GM18951 (cell line): Measurements from ENCODE around the gene SAMD11.
"Not testable (repeated sequence)": the region's sequence is repeated elsewhere in the genome, so short reads cannot be mapped to it uniquely, and the experiment has no call there.

ENCODE experiments used
- POLR2A ChIP-seq: IDR thresholded peaks from 4 replicates; pipeline ENCODE4 v1.6.1; 2011; ENCODE audit warnings: mild to moderate bottlenecking; ENCODE audit not compliant: insufficient read length, insufficient read depth; ENCODE audit errors: extremely low read depth
- in situ Hi-C: fragments of 300-500 bp; cut with MboI; formaldehyde crosslinking; loops from one replicate; pipeline ENCODE4 v1.12.0; 2022; ENCODE audit warnings: low sequenced_read_pairs, mixed read lengths, inconsistent platforms; ENCODE audit not compliant: unreplicated experiment

SAMD11 gene

GRCh38 chr1:969260-969855 is 45.6 kb downstream of the SAMD11 start:
- in situ Hi-C loops = no loop called here

DNA sequence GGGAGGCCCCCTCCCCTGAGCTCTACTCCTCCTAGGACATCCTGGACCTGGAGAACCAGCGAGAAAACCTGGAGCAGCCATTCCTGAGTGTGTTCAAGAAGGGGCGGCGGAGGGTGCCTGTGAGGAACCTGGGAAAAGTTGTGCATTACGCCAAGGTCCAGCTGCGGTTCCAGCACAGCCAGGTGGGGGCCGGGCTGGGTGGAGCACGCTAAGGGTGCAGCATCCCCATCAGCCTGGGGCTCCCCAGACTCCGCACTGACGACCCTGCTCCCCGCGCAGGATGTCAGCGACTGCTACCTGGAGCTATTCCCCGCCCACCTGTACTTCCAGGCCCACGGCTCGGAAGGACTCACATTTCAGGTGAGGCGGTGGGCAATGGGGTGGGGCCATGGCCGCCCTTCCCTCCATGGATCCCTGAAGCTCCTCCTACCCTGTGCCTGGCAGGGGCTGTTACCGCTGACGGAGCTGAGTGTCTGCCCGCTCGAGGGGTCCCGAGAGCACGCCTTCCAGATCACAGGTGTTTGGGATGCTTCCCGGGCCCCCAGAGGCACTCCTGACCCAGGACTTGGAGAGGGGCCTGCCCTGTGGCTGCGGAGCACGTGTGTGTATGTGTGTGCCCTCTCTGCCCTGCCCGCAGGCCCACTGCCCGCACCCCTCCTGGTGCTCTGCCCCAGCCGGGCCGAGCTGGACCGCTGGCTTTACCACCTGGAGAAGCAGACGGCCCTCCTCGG is 46.7 kb downstream of the SAMD11 start:
- in situ Hi-C loops = loop anchor here (5.0 kb wide), 1 partner anchor 37 kb away; no protein-coding TSS in a partner anchor
- no peak for TF ChIP-seq POLR2A

More at GRCh38 chr1:969260-969855, 45.6 kb downstream of the SAMD11 start:
- TF ChIP-seq POLR2A = no peak

DNA sequence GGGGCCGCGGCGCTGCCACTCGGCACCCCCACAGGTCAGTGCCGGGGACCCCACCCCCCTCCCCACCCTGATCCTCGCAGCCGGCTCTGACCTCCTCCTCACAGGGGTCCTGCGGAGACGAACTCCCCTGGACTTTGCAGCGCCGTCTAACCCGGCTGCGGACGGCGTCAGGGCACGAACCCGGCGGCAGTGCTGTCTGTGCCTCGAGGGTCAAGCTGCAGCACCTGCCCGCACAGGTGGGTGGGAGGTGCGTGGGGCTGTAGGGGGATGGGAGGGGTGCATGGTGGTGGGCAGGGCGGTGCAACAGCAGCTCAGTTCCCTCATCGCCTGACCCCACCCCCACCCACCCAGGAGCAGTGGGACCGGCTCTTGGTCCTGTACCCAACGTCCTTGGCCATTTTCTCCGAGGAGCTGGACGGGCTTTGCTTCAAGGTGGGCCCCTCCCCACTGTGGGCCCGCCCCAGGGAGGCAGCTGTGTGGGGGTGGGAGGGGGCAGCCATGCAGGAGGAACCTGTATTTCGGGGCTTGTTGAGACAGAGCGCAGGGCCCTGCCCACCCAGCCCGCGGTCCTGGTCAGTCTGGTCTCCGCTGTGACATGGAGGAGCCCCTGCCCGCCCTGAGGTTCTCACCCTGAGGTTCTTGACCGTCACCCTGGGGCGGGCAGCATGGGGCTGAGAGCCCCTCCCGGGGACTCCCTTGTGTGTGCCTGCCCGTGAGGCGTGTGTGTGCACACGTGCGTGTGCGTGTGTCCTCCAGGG is 47.4 kb downstream of the SAMD11 start:
- in situ Hi-C loops = loop anchor here (5.0 kb wide), 1 partner anchor 36 kb away; no protein-coding TSS in a partner anchor
- TF ChIP-seq POLR2A = no peak

GRCh38 chr1:971751-972506 is 48.2 kb downstream of the SAMD11 start:
- no peak for TF ChIP-seq POLR2A
- in situ Hi-C loops = loop anchor here (5.0 kb wide), 1 partner anchor 35 kb away; no protein-coding TSS in a partner anchor

DNA sequence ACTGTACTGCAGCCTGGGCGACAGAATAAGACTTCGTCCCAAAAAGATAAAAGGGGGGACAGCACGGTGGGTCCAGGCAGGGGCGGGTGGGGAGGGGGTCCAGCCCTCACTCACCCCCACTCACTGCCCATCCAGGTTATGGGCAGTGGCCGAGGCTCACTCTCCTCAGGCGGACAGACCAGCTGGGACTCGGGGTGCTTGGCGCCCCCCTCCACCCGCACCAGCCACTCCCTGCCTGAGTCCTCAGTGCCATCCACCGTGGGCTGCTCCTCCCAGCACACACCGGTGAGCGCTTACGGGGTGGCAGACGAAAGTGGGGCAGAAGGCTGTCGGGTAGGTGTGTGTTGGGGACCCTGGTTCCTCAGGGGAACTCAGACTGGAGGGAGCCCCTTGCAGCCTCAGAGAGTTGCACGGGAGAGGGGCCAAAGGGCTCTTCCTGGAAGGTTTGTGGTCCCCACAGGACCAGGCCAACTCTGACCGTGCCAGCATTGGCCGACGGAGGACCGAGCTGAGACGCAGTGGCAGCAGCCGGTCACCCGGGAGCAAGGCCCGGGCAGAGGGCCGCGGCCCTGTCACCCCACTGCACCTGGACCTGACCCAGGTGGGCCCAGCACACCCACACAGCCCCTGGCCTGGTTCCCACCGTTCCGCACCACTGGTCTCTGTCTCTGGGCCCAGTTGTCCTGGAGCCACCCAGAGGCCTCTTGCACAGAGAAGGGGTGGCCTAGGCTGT is 49.2 kb downstream of the SAMD11 start:
- in situ Hi-C loops = loop anchor here (5.0 kb wide), 1 partner anchor 34 kb away; no protein-coding TSS in a partner anchor
- TF ChIP-seq POLR2A = no peak

DNA sequence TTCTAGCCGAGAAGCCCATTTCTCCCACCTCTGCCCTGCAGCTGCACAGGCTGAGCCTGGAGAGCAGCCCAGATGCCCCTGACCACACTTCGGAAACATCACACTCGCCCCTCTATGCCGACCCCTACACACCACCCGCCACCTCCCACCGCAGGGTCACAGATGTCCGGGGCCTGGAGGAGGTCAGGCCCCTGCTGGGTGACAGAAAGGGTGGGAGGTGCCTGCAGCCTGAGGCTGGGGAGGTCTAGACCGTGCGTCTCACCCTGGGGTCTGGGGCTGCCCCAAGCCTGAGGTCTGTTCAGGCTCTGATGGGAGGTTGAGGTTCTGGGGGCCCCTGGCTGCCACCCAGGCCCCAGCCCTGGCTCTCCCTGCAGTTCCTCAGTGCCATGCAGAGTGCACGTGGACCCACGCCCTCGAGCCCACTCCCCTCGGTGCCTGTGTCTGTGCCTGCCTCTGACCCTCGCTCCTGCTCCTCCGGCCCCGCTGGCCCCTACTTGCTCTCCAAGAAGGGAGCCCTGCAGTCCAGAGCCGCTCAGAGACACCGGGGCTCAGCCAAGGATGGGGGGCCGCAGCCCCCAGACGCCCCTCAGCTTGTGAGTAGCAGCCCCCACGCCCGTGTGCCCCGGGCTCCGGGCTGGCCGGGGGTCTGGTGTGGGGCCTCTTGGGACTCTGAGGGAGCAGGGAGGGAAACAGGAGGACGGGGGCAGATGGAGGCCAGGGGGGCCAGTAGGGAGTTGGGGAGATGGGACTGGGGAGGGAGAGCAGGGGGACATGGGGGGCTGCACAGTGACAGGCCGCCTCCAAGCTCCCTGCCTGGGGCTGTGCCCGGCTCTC is 50.0 kb downstream of the SAMD11 start:
- in situ Hi-C loops = loop anchor here (5.0 kb wide), 1 partner anchor 34 kb away; no protein-coding TSS in a partner anchor
- no peak for TF ChIP-seq POLR2A

DNA sequence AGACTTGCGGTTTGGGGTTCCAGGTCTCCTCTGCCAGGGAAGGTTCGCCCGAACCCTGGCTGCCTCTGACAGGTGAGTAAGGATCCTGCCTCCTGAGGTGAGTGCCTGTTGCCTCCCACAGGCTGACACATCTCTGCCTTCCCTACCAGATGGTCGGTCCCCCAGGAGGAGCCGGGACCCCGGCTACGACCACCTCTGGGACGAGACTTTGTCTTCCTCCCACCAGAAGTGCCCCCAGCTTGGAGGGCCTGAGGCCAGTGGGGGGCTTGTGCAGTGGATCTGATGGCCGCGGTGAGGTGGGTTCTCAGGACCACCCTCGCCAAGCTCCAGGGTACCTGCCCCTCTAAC is 50.5 kb downstream of the SAMD11 start:
- TF ChIP-seq POLR2A = no peak
- in situ Hi-C loops = loop anchor here (5.0 kb wide), 1 partner anchor 33 kb away; no protein-coding TSS in a partner anchor

DNA sequence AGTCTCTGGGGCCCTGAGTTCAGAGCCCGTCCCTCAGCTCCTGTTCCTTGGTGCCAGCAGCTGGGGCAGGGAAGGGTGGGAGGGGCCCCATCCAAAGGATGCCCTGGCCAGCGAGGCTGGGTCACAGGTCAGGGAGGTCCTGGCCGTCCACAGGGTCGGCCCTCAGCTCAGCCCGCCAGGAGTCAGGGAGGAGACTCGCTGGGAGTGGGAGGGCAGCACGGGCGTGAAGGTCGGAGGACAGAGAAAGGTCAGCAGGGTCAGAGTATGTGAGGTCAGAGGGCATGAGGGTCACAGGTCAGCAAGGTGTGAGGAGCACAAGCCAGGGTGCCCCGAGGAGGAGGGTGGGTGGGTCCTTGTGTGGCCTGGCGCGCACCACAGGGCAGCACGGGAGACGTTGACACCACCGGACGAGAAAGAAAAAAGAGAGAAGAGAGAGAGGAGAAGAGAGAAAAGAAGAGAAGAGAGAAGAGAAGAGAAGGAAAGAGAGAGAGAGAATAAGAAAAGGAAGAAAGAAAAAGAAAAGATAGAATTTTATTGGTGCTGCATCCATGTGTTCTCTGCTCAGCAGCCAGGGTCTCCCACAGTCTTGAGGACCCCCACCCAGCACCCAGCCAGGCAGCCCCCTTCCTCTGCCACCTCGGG is 51.1 kb downstream of the SAMD11 start:
- in situ Hi-C loops = loop anchor here (5.0 kb wide), 1 partner anchor 32 kb away; no protein-coding TSS in a partner anchor
- no peak for TF ChIP-seq POLR2A

GRCh38 chr1:975365-975764 is 51.6 kb downstream of the SAMD11 start:
- in situ Hi-C loops = no loop called here
- TF ChIP-seq POLR2A = no peak

DNA sequence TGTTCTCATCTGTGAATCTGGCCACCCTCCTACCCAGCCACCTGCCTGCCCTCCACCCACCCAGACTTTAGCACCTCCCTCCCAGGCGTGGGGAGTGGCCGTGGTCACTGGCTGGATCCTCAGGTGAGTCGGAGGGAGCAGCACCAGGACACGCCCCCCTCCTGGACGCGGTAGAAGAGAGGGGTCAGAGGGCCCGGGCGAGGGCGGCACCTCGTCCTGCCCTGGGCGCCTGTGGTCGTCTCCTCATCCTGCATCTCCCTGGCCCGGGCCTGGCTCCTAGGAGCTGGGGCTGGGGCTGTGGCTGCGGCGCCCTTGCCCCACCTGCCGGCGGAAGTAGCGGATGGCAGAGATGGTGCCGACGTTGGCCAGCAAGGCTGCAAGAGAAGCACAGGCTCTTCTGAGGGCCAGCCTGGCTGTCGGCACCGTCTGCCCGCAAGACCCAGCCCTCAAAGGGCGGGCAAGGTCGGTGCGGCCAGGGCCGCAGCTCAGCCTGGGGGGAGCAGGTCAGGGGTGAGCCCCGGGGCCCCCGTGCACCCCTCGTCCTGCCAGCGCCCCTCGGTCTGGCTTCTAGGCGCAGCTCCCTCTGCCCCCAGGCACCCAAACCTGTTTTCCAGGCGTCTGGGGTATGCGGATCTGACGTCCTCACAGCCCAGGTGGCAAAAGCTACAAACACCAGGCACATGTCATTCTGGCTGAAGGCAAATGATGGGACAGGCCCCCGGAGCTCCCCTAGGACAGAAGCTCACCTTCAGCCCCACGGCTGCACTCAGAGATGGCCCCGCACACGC is 52.4 kb downstream of the SAMD11 start:
- no peak for TF ChIP-seq POLR2A
- in situ Hi-C loops = no loop called here

DNA sequence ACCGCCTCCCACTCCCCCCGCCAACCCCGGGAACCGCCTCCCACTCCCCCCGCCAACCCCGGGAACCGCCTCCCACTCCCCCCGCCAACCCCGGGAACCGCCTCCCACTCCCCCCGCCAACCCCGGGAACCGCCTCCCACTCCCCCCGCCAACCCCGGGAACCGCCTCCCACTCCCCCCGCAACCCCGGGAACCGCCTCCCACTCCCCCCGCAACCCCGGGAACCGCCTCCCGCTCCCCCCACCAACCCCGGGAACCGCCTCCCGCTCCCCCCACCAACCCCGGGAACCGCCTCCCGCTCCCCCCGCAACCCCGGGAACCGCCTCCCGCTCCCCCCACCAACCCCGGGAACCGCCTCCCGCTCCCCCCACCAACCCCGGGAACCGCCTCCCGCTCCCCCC is 53.1 kb downstream of the SAMD11 start:
- in situ Hi-C loops = not testable (repeated sequence)
